ENCODE measurements around the gene PTPN14.

The PTPN14 gene

GRCh38 chr1:214386747-214387146 is 164.7 kb downstream of the PTPN14 start:
- no peak for DNase-seq

- DNase-seq: no peak
These were observed 165.1 kb downstream of the PTPN14 start for GRCh38 chr1:214386333-214386732.

- DNase-seq: no peak
These were observed 166.0 kb downstream of the PTPN14 start for GRCh38 chr1:214385428-214385827.

GRCh38 chr1:214384373-214385079 is 166.9 kb downstream of the PTPN14 start:
- no peak for DNase-seq

- DNase-seq: no peak
These were observed 167.7 kb downstream of the PTPN14 start for GRCh38 chr1:214383381-214384372.

GRCh38 chr1:214380986-214381695 is 170.3 kb downstream of the PTPN14 start:
- DNase-seq: no peak

GRCh38 chr1:214380396-214380795 is 171.0 kb downstream of the PTPN14 start:
- DNase-seq: no peak

- no peak for DNase-seq
These were observed 172.0 kb downstream of the PTPN14 start for GRCh38 chr1:214379236-214379970.

GRCh38 chr1:214378492-214378891 is 172.9 kb downstream of the PTPN14 start:
- no peak for DNase-seq

GRCh38 chr1:214377886-214378285 is 173.5 kb downstream of the PTPN14 start:
- DNase-seq: no peak

GRCh38 chr1:214377485-214377884 is 173.9 kb downstream of the PTPN14 start:
- no peak for DNase-seq

- no peak for DNase-seq
These were observed 179.3 kb downstream of the PTPN14 start for GRCh38 chr1:214372092-214372491.

- no peak for DNase-seq
These were observed 180.8 kb downstream of the PTPN14 start for GRCh38 chr1:214370615-214371014.

GRCh38 chr1:214369364-214369763 is 182.0 kb downstream of the PTPN14 start:
- no peak for DNase-seq

- DNase-seq: no peak
These were observed 183.6 kb downstream of the PTPN14 start for GRCh38 chr1:214367841-214368240.

- DNase-seq: no peak
These were observed 186.6 kb downstream of the PTPN14 start for GRCh38 chr1:214364786-214365295.

GRCh38 chr1:214364386-214364785 is 187.0 kb downstream of the PTPN14 start:
- no peak for DNase-seq

GRCh38 chr1:214363386-214363785 is 188.0 kb downstream of the PTPN14 start:
- no peak for DNase-seq

GRCh38 chr1:214362188-214362882 is 189.1 kb downstream of the PTPN14 start:
- no peak for DNase-seq

- no peak for DNase-seq
These were observed 189.8 kb downstream of the PTPN14 start for GRCh38 chr1:214361636-214362035.

GRCh38 chr1:214360525-214361164 is 190.8 kb downstream of the PTPN14 start:
- DNase-seq: no peak
